GM18526 (cell line): ENCODE measurements around the gene SAP30.

Experiments
- POLR2A ChIP-seq: IDR thresholded peaks from 3 replicates; pipeline ENCODE4 v1.6.1; 2011; ENCODE audit not compliant: insufficient read length; ENCODE audit errors: extremely low read depth

SAP30 gene

GRCh38 chr4:173420801-173421200 lies 50.0 kb downstream of the SAP30 start:
- TF ChIP-seq POLR2A, result no peak

- no peak for TF ChIP-seq POLR2A
Measured at GRCh38 chr4:173424899-173425805, 54.4 kb downstream of the SAP30 start.

GRCh38 chr4:173426064-173426463 lies 55.3 kb downstream of the SAP30 start:
- TF ChIP-seq POLR2A, result no peak
